H1 (cell line): Measurements from ENCODE around the gene ETV1. TPM values are rescaled to one million over a fixed set of nuclear protein-coding genes. Genes with fewer than 3 reads are reported as not detected.

Source experiments
- EGR1 ChIP-seq: IDR thresholded peaks from 2 replicates; pipeline ENCODE4 v1.6.1; 2011; ENCODE audit warnings: low read depth, low read length, borderline replicate concordance
- RBBP5 ChIP-seq: IDR thresholded peaks from 2 replicates; pipeline ENCODE4 v1.7.1; 2012; ENCODE audit warnings: low read depth, mild to moderate bottlenecking, inconsistent platforms, low read length, moderate library complexity, borderline replicate concordance
- SP1 ChIP-seq: IDR thresholded peaks from 2 replicates; pipeline ENCODE4 v1.6.1; 2011; ENCODE audit warnings: low read depth, low read length
- polyA plus RNA-seq, 7 experiments: library from polyadenylated mRNA; depleted of rRNA in 3 of 7; stranded (reverse) in 5 of 7; unstranded in 2 of 7; fragments of >200 nt in 5 of 7; fragments of 200-250 nt in 2 of 7; gene quantifications; 1 replicate in 5 of 7; 2 replicates in 1 of 7; 4 replicates in 1 of 7; pipeline versions ENCODE4 v1.2.1 to v1.2.3, GENCODE V29; 2011 to 2013; ENCODE audit warnings: missing spikeins in 2 of 7, mixed read lengths in 2 of 7
- total RNA-seq: library from RNA; stranded (reverse); fragmentation: NEBNext Ultra II Directional; extraction: Animal tissue kit (Norgen Biotek cat#: 25700); gene quantifications from 2 replicates; pipeline ENCODE4 v1.2.1, GENCODE V29; 2021

Gene ETV1
- total and polyA plus RNA-seq, 2 of the 8 experiments (the other 6 are each of a cell fraction or from before 2014, with no cell fraction given) = 58.3 to 91.2 TPM

DNA sequence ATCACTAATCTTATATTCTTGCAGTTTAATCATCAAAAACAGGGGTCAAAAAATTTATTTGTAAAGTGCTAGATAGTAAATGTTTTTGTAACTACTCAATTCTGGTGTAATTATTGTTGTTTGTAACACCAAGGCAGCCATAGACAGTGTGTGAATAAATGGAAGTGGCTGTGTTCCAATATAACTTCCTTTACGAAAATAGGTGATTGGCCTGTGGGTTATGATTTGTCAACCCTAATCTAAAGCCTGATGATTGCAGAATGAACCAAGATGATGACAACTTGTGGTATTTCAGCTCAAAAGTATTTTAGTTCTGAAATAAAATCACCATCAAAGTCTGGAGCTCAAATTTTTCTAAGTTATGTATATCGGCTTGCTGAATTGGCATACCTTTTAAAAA lies 34.4 kb upstream of the ETV1 start (continued):
- TF ChIP-seq SP1 = no peak
- no peak for TF ChIP-seq EGR1
- no peak for TF ChIP-seq RBBP5
